IMR-90 (cell line): Measurements from ENCODE around the gene USP5. TPM values are rescaled to one million over a fixed set of nuclear protein-coding genes. Genes with fewer than 3 reads are reported as not detected.

Experiments
- ATAC-seq: fragments of 200-7000 bp; cut with Tn5 transposase; 2 replicates; pipeline ENCODE4 v1.9.1; 2020; ENCODE audit warnings: low read depth, mild to moderate bottlenecking, moderate library complexity
- BruUV-seq: library from RNA; stranded (reverse); fragments of 400-500 nt; replicated peaks from 2 replicates; lab custom pipeline; 2021; lab: Mats Ljungman, UMichigan
- CTCF ChIA-PET: fragments of 300-600 bp; formaldehyde crosslinking; extraction: SDS; loops from one replicate; lab custom pipeline; 2021; ENCODE audit warnings: antibody characterized with exemption; lab: Yijun Ruan, JAX
- POLR2A ChIA-PET: fragments of 300-600 bp; sonication (Branson Sonifier 250); formaldehyde crosslinking; loops from one replicate; lab custom pipeline; 2022; ENCODE audit warnings: antibody characterized with exemption; ENCODE audit not compliant: unreplicated experiment; lab: Charles Lee
- DNase-seq: peaks from one replicate; pipeline ENCODE4 v3.0.0; 2013
- H2AFZ ChIP-seq: replicated peaks from 2 replicates; pipeline ENCODE3; 2013; ENCODE audit warnings: low read length, mild to moderate bottlenecking; ENCODE audit not compliant: poor library complexity
- H2AK5ac ChIP-seq: 2 replicates; pipeline ENCODE4 v1.6.1; 2013; ENCODE audit warnings: low read depth, low read length, inconsistent platforms
- H2AK9ac ChIP-seq: replicated peaks from 2 replicates; pipeline ENCODE3; 2013; ENCODE audit warnings: mild to moderate bottlenecking, low read depth, low read length, moderate library complexity; ENCODE audit not compliant: poor library complexity
- H2BK120ac ChIP-seq: 2 replicates; pipeline ENCODE4 v1.6.1; 2013; ENCODE audit warnings: low read depth, low read length, inconsistent platforms
- H2BK15ac ChIP-seq: 3 replicates; pipeline ENCODE4 v1.6.1; 2013; ENCODE audit warnings: low read depth, low read length, inconsistent platforms
- H2BK20ac ChIP-seq: 2 replicates; pipeline ENCODE4 v1.6.1; 2013; ENCODE audit warnings: low read depth, mild to moderate bottlenecking, inconsistent platforms, low read length, moderate library complexity
- H2BK5ac ChIP-seq: 2 replicates; pipeline ENCODE4 v1.6.1; 2013; ENCODE audit warnings: mild to moderate bottlenecking, low read depth, low read length, inconsistent platforms; ENCODE audit not compliant: poor library complexity, severe bottlenecking
- H3K14ac ChIP-seq: replicated peaks from 2 replicates; pipeline ENCODE4 v1.6.1; 2013; ENCODE audit warnings: low read depth, low read length, inconsistent platforms
- H3K18ac ChIP-seq: 2 replicates; pipeline ENCODE4 v1.6.1; 2013; ENCODE audit warnings: low read depth, low read length, control low read depth
- H3K23ac ChIP-seq: 2 replicates; pipeline ENCODE4 v1.6.1; 2013; ENCODE audit warnings: low read depth, low read length, inconsistent platforms
- H3K27ac ChIP-seq: 2 replicates; pipeline ENCODE4 v1.5.1; 2013; ENCODE audit warnings: mild to moderate bottlenecking, control low read depth, low read length; ENCODE audit not compliant: insufficient read depth
- H3K27me3 ChIP-seq: 2 replicates; pipeline ENCODE4 v1.6.1; 2013; ENCODE audit warnings: low read length; ENCODE audit not compliant: control insufficient read depth, insufficient read depth
- H3K36me3 ChIP-seq: 2 replicates; pipeline ENCODE4 v1.6.1; 2013; ENCODE audit warnings: low read length, mixed read lengths; ENCODE audit not compliant: control insufficient read depth, insufficient read depth
- H3K4ac ChIP-seq: 2 replicates; pipeline ENCODE4 v1.6.1; 2013; ENCODE audit warnings: low read depth, low read length, inconsistent platforms
- H3K4me1 ChIP-seq: 2 replicates; pipeline ENCODE4 v1.6.1; 2013; ENCODE audit warnings: low read length, mixed read lengths; ENCODE audit not compliant: control insufficient read depth, insufficient read depth
- H3K4me2 ChIP-seq: 2 replicates; pipeline ENCODE4 v1.6.1; 2013; ENCODE audit warnings: low read depth, mild to moderate bottlenecking, control low read depth, low read length, moderate library complexity
- H3K4me3 ChIP-seq: 2 replicates; pipeline ENCODE4 v1.5.1; 2013; ENCODE audit warnings: low read depth, mild to moderate bottlenecking, control low read depth, low read length, moderate library complexity; ENCODE audit not compliant: insufficient read depth
- H3K56ac ChIP-seq: 2 replicates; pipeline ENCODE4 v1.6.1; 2013; ENCODE audit warnings: low read length, inconsistent platforms; ENCODE audit not compliant: insufficient read depth; ENCODE audit errors: extremely low read depth
- H3K79me1 ChIP-seq, 2 experiments: 2 replicates each; pipeline ENCODE4 v1.6.1; 2013; ENCODE audit warnings: low read length in 2 of 2, inconsistent platforms in 1 of 2, low read depth in 1 of 2
- H3K9ac ChIP-seq: 2 replicates; pipeline ENCODE4 v1.6.1; 2013; ENCODE audit warnings: low read depth, low read length, control low read depth
- H3K9me1 ChIP-seq: 2 replicates; pipeline ENCODE4 v1.6.1; 2013; ENCODE audit warnings: low read length, inconsistent platforms; ENCODE audit not compliant: insufficient read depth
- H3K9me3 ChIP-seq: 2 replicates; pipeline ENCODE4 v1.6.1; 2013; ENCODE audit warnings: low read length; ENCODE audit not compliant: control insufficient read depth, insufficient read depth
- H4K20me1 ChIP-seq: 2 replicates; pipeline ENCODE4 v1.6.1; 2013; ENCODE audit warnings: low read length, inconsistent platforms; ENCODE audit not compliant: insufficient read depth
- H4K5ac ChIP-seq: 2 replicates; pipeline ENCODE4 v1.6.1; 2013; ENCODE audit warnings: mild to moderate bottlenecking, low read depth, low read length, control low read depth
- H4K8ac ChIP-seq, 2 experiments: 2 replicates each; pipeline ENCODE4 v1.6.1; 2013; ENCODE audit warnings: low read depth in 2 of 2, low read length in 2 of 2, control low read depth in 1 of 2, inconsistent platforms in 1 of 2
- H4K91ac ChIP-seq: 2 replicates; pipeline ENCODE4 v1.6.1; 2013; ENCODE audit warnings: low read depth, low read length, inconsistent platforms; ENCODE audit not compliant: insufficient read depth
- BHLHE40 ChIP-seq: fragments of 150-350 bp; IDR thresholded peaks from 2 replicates; pipeline ENCODE4 v1.6.1; 2016; ENCODE audit warnings: mild to moderate bottlenecking, low read depth, low read length
- CEBPB ChIP-seq: IDR thresholded peaks from 2 replicates; pipeline ENCODE4 v1.6.1; 2012; ENCODE audit warnings: low read depth, low read length, improper control_type of control experiment
- CHD1 ChIP-seq: IDR thresholded peaks from 2 replicates; pipeline ENCODE4 v1.6.1; 2012; ENCODE audit warnings: low read depth, low read length, improper control_type of control experiment
- CTCF ChIP-seq: conservative IDR thresholded peaks from 2 replicates; pipeline ENCODE4 v1.5.1; 2012; ENCODE audit warnings: mild to moderate bottlenecking, low read depth, low read length, improper control_type of control experiment
- ELK1 ChIP-seq: fragments of 150-350 bp; IDR thresholded peaks from 2 replicates; pipeline ENCODE4 v1.6.1; 2016; ENCODE audit warnings: low read depth, mild to moderate bottlenecking, low read length, moderate library complexity, borderline replicate concordance
- FOS ChIP-seq: fragments of 150-350 bp; IDR thresholded peaks from 2 replicates; pipeline ENCODE4 v1.6.1; 2016; ENCODE audit warnings: low read depth, low read length
- MAFK ChIP-seq: IDR thresholded peaks from 2 replicates; pipeline ENCODE4 v1.6.1; 2012; ENCODE audit warnings: low read depth, low read length, improper control_type of control experiment
- MAZ ChIP-seq: IDR thresholded peaks from 2 replicates; pipeline ENCODE4 v1.6.1; 2012; ENCODE audit warnings: low read depth, mild to moderate bottlenecking, low read length, improper control_type of control experiment, moderate library complexity, borderline replicate concordance
- MXI1 ChIP-seq: IDR thresholded peaks from 2 replicates; pipeline ENCODE4 v1.6.1; 2012; ENCODE audit warnings: low read depth, mild to moderate bottlenecking, low read length, moderate library complexity, borderline replicate concordance
- NFE2L2 ChIP-seq: fragments of 150-350 bp; IDR thresholded peaks from 2 replicates; pipeline ENCODE4 v1.6.1; 2016; ENCODE audit warnings: low read depth, mild to moderate bottlenecking, low read length
- POLR2A ChIP-seq: IDR thresholded peaks from 2 replicates; pipeline ENCODE4 v1.6.1; 2012; ENCODE audit warnings: mild to moderate bottlenecking, low read depth, low read length
- RAD21 ChIP-seq: IDR thresholded peaks from 2 replicates; pipeline ENCODE4 v1.6.1; 2012; ENCODE audit warnings: low read length, improper control_type of control experiment
- RCOR1 ChIP-seq: IDR thresholded peaks from 2 replicates; pipeline ENCODE4 v1.6.1; 2012; ENCODE audit warnings: mild to moderate bottlenecking, low read length, improper control_type of control experiment; ENCODE audit not compliant: insufficient replicate concordance
- RFX5 ChIP-seq: IDR thresholded peaks from 2 replicates; pipeline ENCODE4 v1.8.0; 2012; ENCODE audit warnings: low read depth, mild to moderate bottlenecking, low read length, moderate library complexity
- SMC3 ChIP-seq: fragments of 150-350 bp; IDR thresholded peaks from 2 replicates; pipeline ENCODE4 v1.6.1; 2016; ENCODE audit warnings: low read depth, mild to moderate bottlenecking, antibody characterized with exemption, low read length, moderate library complexity
- USF2 ChIP-seq: fragments of 150-350 bp; IDR thresholded peaks from 2 replicates; pipeline ENCODE4 v1.6.1; 2017; ENCODE audit warnings: mild to moderate bottlenecking, antibody characterized with exemption, low read length, low read depth
- WGBS, 2 experiments: methylation state at CpG; one replicate each; pipeline versions ENCODE4 v1.1.5 to v1.1.7; 2013; ENCODE audit warnings: missing lambda C conversion rate in 2 of 2; ENCODE audit not compliant: insufficient read length in 1 of 2; ENCODE audit errors: extremely low coverage in 2 of 2; 5-methylcytosine and 5-hydroxymethylcytosine counted together
- dilution Hi-C: fragments of 300-500 bp; cut with HindIII; formaldehyde crosslinking; loops from one replicate; pipeline ENCODE4 v1.14.3; 2018; ENCODE audit warnings: low sequenced_read_pairs; ENCODE audit not compliant: unreplicated experiment
- in situ Hi-C: fragments of 300-500 bp; cut with MboI; formaldehyde crosslinking; loops from 3 replicates; pipeline ENCODE4 v1.14.3; 2019; ENCODE audit warnings: low sequenced_read_pairs, inconsistent platforms, mixed read lengths
- intact Hi-C: fragments of 100-400 bp; cut with micrococcal nuclease; formaldehyde crosslinking; loops from 2 replicates; pipeline ENCODE4 v1.10.0; 2022
- polyA plus RNA-seq, 3 experiments: library from polyadenylated mRNA; depleted of rRNA; stranded (reverse); fragments of >200 nt; gene quantifications; 2 replicates each; pipeline ENCODE4 v1.2.3, GENCODE V29; 2012; ENCODE audit warnings: low replicate concordance in 1 of 3
- total RNA-seq: library from RNA; depleted of rRNA; stranded (reverse); fragments of >200 nt; gene quantifications from 2 replicates; pipeline ENCODE4 v1.2.3, GENCODE V29; 2012

Gene USP5
- total and polyA plus RNA-seq, 2 of the 4 experiments (the other 2 are of a cell fraction) = 69.7 to 125 TPM

GRCh38 chr12:6860116-6860515, 8.2 kb downstream of the USP5 start:
- POLR2A ChIA-PET = no interaction called here
- intact Hi-C loops = no loop called here

More at GRCh38 chr12:6860116-6860515, 8.2 kb downstream of the USP5 start:
- H3K9ac ChIP-seq = no peak overlapping the region
- H3K23ac ChIP-seq = no peak overlapping the region
- no peaks in the 10 kb centered on the region for H3K9me3 ChIP-seq
- no peak overlapping the region for H3K4ac ChIP-seq
- H3K36me3 ChIP-seq = peaks cover 83% of the 10 kb centered on the region
- no peak overlapping the region for H2AK9ac ChIP-seq
- no peak overlapping the region for H2BK120ac ChIP-seq
- no peak overlapping the region for H3K27ac ChIP-seq
- H3K4me1 ChIP-seq = no peaks in the 10 kb centered on the region
- dilution Hi-C loops = no loop called here
- BruUV-seq = no TSS peak
- no peaks in the 10 kb centered on the region for H3K27me3 ChIP-seq
- no peak overlapping the region for H2AFZ ChIP-seq
- in situ Hi-C loops = no loop called here
- DNase-seq (no peak), ATAC-seq (no peak)
- H2BK5ac ChIP-seq = no peak overlapping the region
- H4K8ac ChIP-seq = no peak overlapping the region
- H3K4me2 ChIP-seq = no peak overlapping the region
- CTCF ChIA-PET = no interaction called here
- no peak overlapping the region for H4K91ac ChIP-seq
- no peak overlapping the region for H2AK5ac ChIP-seq
- WGBS, 2 experiments = no CpG with 5 or more reads among the region's 9 CpGs
- no peak overlapping the region for H4K5ac ChIP-seq
- H4K20me1 ChIP-seq = no peaks in the 10 kb centered on the region
- H3K9me1 ChIP-seq = 0 out of 2 replicates have a peak, but pooled peaks cover 3% of the 10 kb centered on the region
- peaks cover 5 to 26% of the 10 kb centered on the region in 2 experiments; a peak in 3 of 4 replicates for H3K79me1 ChIP-seq
- no peak overlapping the region for H2BK15ac ChIP-seq
- TF ChIP-seq FOS = no peak
- no peak for TF ChIP-seq CHD1
- no peak for TF ChIP-seq MAFK
- TF ChIP-seq RAD21 = no peak
- no peak for TF ChIP-seq NFE2L2
- TF ChIP-seq RFX5 = no peak
- no peak for TF ChIP-seq MXI1
- no peak for TF ChIP-seq USF2
- no peak for TF ChIP-seq POLR2A
- no peak for TF ChIP-seq MAZ
- TF ChIP-seq BHLHE40 = no peak
- no peak for TF ChIP-seq CEBPB
- TF ChIP-seq ELK1 = no peak
- no peak for TF ChIP-seq CTCF
- TF ChIP-seq SMC3 = no peak
- no peak for TF ChIP-seq RCOR1
- H3K18ac ChIP-seq = no peak overlapping the region
- no peak overlapping the region for H2BK20ac ChIP-seq
- H3K14ac ChIP-seq = no peak overlapping the region
- no peak overlapping the region for H3K4me3 ChIP-seq
- H3K56ac ChIP-seq = no peak overlapping the region
